HCT116 (cell line): Measurements from ENCODE around the gene ZSCAN5A.
"Not testable (repeated sequence)": the region's sequence is repeated elsewhere in the genome, so short reads cannot be mapped to it uniquely, and the experiment has no call there.

Experiments used
- CEBPB ChIP-seq: IDR thresholded peaks from 2 replicates; pipeline ENCODE4 v1.6.1; 2012; ENCODE audit warnings: low read depth
- CTCF ChIP-seq, 3 experiments: fragments of 200-600 bp in 1 of 3; sonication (generic) in 1 of 3; IDR thresholded peaks in 2 of 3; conservative IDR thresholded peaks in 1 of 3; 2 replicates each; pipeline ENCODE4 v1.5.1; 2012 to 2017; ENCODE audit warnings: low read depth in 2 of 3, low read length in 2 of 3, antibody characterized with exemption in 1 of 3, borderline replicate concordance in 1 of 3, control low read depth in 1 of 3, mild to moderate bottlenecking in 1 of 3, mixed read lengths in 1 of 3, mixed run types in 1 of 3, moderate library complexity in 1 of 3; ENCODE audit not compliant: insufficient read depth in 1 of 3
- RAD21 ChIP-seq: IDR thresholded peaks from 2 replicates; pipeline ENCODE4 v1.6.1; 2012; ENCODE audit warnings: low read depth, mild to moderate bottlenecking
- SIN3A ChIP-seq: IDR thresholded peaks from 2 replicates; pipeline ENCODE4 v1.6.1; 2012; ENCODE audit warnings: low read depth
- ZFX ChIP-seq: fragments of 450-650 bp; IDR thresholded peaks from 2 replicates; pipeline ENCODE4 v1.6.1; 2017

GRCh38 chr19:56307062-56307461, 7.6 kb downstream of the ZSCAN5A start:
- TF ChIP-seq CTCF (IDR thresholded peaks at IDR 0.05 in 2 of 3, conservative IDR thresholded peaks at IDR 0.05 in 1 of 3; ENCODE audit: borderline replicate concordance in 1 of 3, insufficient read depth in 1 of 3, low read depth in 2 of 3, low read length in 2 of 3); ZFX; RAD21; CEBPB; SIN3A: not testable (repeated sequence)
